NCI-H1092 (cell line): ENCODE data around the gene KLF3.
"Not testable (repeated sequence)": the region's sequence is repeated elsewhere in the genome, so short reads cannot be mapped to it uniquely, and the experiment has no call there.

Experiments
- DNase-seq: peaks from one replicate; lab custom pipeline; 2025; lab: John Stamatoyannopoulos, UW

The KLF3 gene

DNA sequence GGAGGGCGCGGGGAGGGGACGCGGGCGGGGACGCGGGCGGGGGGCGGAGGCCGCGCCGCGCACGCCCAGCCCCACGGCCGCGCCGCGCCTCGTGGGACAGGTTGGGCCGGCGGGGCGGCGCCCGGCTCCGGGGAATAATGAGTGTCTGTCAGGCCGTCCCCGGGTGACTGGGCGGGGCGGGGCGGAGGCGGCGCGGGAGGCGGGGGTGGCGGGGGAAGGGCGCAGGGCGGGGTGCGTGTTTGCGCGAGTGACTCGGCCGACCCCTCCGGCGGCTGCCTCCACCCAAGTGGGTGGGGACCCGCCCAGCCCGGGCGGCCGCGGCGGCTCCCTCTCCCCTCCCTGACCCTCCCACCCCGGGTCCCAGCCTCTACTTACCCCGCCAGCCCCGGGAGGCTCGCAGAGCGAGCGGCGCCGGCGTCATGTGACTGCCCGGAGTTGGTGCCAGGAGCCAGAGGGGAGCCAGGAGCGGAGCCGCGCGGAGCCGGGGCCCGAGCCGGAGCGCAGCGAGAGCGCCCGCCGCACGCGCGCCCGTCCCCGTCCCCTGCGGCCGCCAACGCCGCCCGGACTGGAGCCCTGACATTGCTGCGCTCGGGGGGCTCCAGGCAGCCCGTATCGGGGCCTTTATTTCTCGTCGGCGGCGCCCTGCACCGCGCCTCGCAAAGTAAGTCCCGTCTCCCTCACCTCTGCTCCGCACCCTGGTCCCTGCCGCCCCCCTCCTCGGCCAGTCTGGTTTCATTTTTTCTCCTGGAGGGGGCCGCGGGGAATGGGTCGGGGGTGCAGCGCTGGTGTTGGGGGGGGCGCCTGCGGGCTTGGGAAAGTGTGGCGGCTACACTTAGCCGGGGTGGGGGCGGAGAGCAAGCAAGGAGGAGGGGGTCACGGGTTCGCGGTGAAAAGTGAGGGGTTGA is at the start of gene KLF3:
Gene KLF3, plus strand, starts transcription at position 399 of the 905 bp plus-strand sequence. CDS start 16,427 bp downstream, outside the sequence.
- peak; percentile 67 for DNase-seq

DNA sequence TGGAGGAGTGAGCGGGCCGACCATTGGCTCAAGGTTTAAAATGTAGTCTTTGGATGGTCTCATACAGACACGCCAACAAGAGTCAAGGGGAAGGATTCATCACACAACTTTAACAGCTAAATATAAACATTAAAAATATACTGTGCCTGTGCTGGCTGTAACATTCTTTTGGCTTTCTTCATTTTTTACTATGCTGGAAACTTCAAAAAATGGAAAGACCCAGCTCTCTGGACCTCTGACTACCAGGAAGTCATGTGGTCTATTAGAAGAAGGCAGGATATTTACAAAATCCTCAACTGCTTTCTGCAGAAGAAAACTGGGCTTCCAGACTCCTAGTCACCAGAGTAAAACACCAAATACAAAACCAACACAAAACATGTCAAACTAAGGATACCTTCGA is 49.8 kb upstream of the KLF3 start:
- no peak for DNase-seq

DNA sequence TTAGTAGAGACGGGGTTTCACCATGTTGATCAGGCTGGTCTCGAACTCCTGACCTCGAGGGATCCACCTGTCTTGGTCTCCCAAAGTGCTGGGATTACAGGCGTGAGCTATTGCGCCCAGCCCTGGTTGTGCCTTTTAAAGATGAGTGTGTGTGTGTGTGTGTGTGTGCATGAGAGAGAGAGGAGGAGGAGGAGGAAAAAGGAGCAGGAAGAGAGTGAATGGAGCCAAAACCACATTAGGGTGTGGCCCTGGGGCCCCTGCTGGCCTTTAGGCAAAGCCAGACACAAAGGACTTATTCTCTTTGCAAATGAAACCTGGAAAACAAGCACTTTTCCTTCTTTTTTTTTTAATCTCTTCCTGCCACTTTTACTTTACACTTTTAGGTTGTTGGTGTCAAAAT is 48.2 kb upstream of the KLF3 start:
- no peak for DNase-seq

DNA sequence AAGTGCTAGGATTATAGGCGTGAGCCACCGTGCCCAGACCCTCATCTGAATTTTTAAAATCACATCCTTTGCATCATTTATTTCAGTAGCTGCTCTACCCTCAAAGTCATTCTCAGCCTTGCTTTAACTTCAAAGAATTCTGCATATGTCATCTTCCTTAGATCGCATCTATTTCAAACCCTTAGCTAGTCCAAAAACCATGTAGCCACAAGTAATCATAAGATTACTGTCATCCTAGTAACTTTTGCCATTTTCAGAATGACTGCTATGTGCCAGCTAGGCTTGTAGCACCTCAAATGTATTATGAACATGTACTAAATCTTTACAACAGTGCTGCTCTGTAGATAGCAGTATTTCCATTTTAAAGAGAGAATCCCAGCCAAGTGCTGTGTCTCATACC is 45.5 kb upstream of the KLF3 start:
- no peak for DNase-seq

DNA sequence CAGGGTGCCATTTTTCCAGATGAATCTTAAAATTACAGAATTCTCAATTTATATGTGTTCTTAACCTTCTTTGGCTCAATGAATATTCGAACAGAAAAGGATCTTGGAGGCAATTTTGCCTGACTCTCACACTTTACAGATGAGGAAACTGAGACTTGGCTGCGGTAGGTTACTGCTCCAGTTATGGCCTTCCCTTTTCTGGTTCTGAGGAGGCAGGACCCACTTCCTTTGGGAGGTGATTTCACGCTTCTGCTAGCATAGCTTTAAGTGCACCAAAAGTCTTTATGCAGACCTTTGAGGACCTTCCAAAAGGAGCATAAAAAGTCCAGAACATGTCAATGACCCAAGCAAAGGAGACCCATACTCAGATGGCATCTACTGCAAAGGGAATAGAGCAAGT is 44.7 kb upstream of the KLF3 start:
- no peak for DNase-seq

DNA sequence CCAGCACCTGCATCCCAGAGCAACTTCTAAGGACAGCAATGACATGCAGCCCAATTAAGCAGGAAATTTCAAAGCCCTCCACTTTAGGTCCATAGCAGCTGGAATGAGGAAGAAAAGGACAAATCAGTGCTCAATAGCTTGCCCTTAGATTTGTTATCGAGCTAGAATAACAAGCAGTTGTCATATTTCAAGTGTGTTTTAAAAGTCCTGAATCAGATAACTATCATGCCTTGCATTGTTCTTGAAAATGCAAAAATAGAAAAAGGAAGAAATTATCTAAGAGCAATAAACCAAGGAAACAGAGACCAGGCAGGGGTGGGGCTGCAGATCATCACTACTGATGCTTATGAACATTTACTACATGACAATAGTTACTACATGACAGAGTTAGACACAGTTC is 43.9 kb upstream of the KLF3 start:
- DNase-seq, result no peak

DNA sequence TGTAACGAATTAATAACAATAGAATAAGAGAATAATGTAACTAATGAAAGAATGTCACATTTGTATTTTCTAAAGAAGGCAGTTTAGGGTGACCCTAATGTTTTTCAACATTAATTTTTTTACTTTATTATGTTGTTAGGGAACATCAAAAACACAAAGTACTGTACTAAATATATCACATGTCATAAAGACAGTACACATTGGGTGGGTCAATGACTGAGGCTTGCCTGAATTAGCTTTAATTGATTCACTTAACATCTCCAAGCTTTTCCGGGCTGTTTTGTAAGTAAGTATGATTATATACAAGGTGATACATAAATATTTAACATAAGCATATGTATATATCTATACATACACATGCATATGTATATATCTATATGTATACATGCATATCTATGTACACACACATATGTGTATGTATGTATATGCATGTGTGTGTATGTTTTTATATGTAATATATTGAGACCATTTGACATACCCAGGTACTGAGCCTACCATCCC is 43.4 kb upstream of the KLF3 start:
- DNase-seq, result no peak

DNA sequence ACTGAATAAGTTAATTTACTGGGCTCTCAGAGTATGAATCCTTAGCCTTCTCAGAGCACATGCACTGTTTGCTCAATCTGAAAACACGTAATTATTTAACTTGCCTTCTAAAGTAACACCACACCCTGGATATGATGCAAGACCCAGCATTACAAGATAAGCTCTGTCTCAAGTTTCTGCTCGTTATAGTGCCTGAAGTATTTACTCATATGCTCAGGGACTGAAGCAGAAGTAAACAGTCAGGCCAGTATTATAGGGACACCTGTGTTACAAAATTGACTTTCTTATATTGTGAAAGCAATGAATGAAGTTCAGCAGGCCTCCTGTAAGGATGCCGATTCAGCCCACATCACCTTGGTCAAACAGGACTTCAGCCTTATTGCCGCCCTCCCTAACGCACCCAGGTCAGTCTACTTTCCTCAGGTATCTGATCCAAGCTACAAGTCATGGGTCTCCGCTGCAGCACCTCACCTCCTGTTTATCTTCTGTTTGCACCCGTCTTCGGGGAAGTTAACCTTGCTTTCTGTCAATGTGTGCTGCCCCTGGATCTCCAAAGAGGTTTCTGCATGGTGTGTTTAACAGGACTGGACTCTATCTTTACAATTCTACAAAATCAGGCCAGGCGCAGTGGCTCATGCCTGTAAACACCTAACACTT is 42.8 kb upstream of the KLF3 start:
- no peak for DNase-seq

DNA sequence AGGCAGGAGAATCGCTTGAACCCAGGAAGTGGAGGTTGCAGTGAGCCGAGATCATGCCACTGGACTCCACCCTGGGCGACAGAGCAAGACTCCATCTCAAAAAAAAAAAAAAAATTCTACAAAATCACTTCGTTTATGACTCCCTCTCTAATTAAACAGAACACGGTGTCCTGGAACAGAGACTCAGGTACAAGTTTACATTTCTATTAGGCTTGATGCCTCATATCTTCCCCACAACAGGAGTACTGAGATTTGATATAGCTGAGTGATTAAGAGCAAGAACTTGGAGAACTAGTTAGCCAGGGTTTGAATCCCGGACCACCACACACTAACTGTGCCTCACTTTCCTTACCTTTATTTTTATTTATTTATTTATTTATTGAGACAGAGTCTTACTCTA is 42.2 kb upstream of the KLF3 start:
- DNase-seq, result no peak

DNA sequence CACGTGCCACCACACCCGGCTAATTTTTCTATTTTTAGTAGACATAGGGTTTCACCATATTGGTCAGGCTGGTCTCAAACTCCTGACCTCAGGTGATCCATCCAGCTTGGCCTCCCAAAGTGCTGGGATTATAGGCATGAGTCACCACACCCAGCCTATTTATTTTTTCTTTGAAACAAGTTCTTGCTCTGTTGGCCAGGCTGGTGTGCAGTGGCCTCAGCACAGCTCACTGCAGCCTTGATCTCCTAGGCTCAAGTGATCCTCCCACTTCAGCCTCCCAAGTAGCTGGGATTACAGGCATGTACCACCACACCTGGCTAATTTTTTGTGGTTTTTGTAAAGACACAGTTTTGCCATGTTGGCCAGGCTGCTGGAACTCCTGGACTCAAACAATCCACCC is 41.7 kb upstream of the KLF3 start:
- DNase-seq, result not testable (repeated sequence)

DNA sequence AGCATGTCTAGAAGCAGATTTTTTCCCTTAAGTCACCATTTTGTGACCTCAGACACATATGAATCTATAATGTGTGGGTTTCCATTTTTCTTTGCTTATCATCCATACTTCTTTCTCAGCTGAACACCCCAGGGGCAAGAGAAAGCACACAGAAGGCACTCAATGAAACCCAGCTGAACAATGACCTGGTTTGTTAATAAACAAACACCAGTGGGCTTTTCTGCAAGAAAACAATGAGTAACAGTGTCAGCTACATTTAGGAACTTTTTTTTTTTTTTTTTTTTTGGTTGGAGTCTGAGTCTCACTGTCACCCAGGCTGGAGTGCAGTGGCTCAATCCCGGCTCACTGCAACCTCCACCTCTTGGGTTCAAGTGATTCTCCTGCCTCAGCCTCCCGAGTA is 40.7 kb upstream of the KLF3 start:
- DNase-seq, result no peak

DNA sequence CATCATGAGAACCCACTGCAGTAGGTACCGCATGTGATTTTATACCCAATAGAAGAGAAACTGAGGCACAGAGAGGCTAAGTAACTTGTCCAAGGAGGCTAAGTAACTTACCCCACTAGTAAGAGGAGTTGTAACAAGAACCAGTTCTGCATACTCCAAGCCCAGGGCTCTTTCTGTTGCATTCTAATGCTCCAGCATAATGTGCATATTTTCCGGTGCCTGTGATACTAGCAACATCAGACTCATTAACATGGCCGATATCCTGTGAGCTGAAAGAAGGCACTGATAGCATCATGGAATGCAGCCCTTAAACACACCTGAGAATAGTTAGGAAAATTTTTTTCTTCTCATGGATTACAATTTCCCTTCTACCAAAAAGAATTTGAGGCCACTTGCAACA is 39.7 kb upstream of the KLF3 start:
- DNase-seq, result no peak

DNA sequence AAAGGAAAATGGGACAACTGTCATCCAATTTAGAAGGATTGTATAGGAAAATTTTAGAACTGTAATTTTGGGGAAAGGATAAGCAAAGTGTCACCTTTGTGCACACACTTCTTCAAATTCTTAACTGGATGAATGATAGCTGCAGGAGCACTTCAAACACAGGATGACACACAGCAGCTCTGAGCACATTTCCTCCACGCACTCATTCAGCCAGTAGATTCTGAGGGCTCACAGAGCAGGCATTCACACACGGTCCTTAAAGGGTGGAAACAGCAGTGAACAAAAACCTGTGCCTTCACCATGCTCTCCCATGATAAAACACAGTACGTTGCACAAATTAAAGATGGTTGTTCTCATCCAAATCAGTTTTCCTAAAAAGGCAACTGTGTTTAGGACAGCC is 38.5 kb upstream of the KLF3 start:
- DNase-seq, result no peak

DNA sequence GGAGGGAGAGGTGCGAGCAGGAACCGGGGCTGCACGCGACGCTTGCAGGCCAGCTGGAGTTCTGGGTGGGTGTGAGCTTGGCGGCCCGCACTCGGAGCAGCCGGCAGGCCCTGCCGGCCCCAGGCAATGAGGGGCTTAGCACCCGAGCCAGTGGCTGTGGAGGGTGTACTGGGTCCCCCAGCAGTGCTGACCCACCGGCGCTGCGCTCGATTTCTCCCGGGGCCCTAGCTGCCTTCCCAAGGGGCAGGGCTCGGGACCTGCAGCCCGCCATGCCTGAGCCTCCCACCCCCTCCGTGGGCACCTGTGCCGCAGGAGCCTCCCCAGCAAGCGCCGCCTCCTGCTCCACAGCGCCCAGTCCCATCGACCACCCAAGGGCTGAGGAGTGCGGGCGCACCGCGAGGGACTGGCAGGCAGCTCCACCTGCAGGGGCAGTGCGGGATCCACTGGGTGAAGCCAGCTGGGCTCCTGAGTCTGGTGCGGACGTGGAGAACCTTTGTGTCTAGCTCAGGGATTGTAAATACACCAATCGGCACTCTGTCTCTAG is 37.0 kb upstream of the KLF3 start:
- DNase-seq, result not testable (repeated sequence)

DNA sequence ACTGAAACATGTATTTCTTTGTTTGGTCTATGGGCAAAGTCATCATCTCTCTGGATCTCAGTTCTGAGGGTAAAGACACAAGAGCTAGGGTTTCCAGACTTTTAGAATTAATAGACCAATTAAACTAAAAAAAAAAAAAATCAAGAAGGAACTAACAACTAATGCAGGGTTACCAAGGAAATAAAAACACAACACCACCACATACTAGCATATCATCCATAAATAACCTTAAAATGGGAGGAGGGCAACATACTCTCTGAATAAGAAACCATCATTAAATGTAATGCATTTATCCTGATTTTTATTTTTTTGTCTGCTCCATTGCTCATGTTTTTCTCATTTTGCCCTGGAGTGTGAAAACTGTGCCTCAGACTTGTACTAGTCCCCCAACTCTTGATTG is 33.5 kb upstream of the KLF3 start:
- DNase-seq, result no peak

DNA sequence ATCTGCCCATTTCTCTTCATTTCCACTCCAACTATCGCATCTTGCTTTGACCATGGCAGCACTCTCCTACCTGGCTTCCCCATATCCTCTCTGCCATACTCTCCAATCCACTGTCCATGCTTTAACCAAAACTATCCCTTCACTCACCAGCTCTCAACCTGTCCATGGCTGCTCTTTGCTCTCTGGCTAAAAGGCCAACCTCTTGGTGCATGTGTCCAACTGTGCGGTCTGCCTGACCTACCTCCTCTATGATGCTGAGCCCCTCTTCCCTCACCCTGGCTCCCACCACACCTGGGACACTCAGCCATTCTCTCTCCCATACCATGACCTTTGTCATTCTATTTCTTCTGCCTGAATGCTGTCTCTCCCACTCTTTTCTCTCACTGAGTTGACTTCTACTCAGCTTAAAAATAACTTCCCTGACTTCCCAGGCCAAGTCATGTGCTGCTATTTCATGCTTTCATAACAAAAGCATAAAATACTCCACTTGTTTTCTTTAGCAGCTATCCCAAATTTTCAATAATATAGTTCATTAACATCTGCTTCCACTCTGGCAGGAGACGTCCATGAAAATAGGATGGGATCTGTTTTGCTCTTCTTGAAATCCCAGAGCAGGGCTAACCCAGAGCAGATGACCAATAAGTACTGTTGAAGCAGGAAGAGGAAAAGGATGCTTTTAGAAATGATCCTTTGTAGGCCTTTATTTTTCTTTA is 29.8 kb upstream of the KLF3 start:
- DNase-seq, result no peak

DNA sequence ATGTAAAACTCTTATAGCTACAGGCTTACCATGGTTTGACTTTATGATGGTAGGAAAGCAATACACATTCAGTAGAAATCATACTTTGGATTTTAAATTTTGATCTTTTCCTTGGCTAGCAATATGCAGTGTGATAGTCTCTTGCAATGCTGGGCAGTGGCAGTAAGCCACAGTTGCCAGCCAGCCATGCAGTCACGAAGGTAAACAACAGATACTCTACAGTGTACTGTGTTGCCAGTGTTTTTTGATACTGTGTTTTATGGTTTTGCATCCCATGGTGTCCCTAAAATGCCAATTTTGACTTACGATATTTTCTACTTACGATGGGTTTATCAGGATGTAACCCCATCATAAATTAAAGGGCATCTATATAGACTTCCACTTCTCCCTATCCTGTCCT is 24.8 kb upstream of the KLF3 start:
- DNase-seq, result no peak

DNA sequence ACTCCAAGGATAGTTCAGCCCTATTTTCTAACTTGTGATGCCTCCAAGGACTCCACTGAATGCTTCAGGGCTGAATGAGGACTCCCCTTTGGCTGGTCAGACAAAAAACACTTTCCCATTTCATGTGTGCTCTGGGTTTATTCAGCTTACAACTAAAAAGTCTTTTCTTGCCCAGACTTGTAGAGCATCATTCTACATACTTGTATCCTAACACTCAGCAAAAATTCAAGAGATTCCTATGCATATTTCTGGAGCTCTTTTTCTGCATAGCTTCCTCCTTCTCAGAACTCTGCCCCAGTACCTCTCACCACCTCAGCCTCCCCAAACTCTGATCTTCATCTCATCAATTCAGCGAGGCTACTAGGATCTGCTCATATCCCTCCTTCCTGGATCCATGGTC is 22.2 kb upstream of the KLF3 start:
- DNase-seq, result no peak

DNA sequence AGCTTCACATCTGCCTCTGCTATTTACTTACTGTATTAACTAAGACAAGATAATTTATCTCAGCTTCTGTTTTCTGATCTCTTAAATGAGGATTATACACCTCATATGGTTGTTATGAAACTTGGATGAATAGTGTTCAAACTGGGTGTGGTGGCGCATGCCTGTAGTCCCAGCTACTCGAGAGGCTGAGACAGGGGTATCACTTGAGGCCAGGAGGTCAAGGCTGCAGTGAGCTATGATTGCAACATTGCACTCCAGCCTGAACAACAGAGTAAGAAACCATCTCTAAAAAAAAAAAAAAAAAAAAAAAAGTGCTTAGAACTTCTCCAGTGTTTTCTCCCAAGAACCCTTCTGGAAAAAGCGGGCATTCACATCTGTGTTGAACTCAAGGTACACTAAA is 19.8 kb upstream of the KLF3 start:
- no peak for DNase-seq

DNA sequence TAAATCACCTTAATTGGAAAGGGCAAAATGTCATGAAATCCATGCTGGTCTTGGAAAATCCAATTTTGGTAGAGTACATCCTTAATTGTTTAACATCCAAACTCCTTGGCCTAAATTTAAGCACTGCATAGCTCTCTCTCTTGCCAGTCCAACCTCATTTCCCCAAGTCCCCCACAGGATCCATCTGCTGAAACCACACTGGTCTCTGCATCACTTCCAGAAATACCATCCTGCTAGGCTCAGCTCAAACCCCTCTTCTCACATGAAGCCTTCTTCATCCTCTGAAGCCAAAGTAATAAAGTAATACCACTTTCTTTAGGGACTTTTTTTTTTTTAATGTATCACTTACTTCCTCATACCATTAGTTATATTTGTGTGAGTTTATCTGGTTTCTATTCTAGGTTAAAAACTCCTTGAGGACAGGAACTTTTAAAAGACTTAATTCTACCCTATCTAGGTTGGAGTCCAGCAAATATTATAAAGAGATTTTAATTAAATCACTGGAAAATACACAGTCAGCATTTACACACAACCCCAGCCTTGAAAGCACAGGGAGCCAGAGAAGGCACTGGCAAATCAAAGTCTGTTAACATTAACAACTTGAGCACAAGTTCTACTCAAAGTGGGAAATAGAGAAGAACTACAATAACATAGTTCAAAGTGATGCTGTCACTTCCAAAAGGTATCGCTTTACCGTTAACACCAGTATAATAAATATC is 16.7 kb upstream of the KLF3 start:
- no peak for DNase-seq

DNA sequence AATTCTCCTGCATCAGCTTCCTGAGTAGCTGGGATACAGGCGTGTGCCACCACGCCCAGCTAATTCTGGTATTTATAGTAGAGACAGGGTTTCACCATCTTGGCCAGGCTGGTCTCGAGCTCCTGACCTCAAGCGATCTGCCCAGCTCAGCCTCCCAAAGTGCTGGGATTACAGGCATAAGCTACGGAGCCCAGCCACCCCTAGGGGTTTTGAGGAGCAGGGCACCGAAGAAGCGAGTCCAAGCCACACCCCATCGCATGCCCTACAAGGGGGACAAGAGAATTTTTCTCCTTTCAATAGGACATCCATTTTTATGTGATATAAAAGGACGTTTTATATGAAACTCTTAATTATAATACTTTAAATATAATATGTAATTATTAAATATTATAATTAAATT is 13.9 kb upstream of the KLF3 start:
- no peak for DNase-seq

DNA sequence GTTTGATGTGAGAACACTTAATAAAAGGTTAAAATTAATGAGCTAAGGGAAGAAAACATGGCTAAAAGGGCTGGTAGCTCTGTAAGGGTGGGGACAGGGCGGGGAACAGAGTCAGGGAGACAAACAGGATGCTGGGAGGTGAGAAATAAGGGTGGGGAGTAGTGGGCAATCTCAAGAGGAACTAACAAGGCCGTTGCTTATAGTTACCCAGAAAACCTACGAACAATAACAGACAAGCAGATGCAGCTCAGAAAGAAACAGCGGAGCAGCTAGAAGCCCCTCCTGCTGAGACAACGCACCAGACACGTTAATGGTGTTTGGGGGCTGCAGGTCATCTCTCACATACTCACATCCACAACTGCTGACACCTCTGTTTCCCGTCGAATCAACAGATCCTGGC is 9.7 kb upstream of the KLF3 start:
- no peak for DNase-seq
